SU-DHL-6 (cell line): ENCODE data around the gene FH.

Experiments
- H2AFZ ChIP-seq: fragments of 200-600 bp; sonication (generic); 2 replicates; pipeline ENCODE4 v1.6.1; 2014; ENCODE audit warnings: low read depth, mild to moderate bottlenecking, moderate library complexity, mixed read lengths, antibody characterized with exemption, low read length; ENCODE audit not compliant: severe bottlenecking
- H3F3A ChIP-seq: fragments of 200-600 bp; shearing (Covaris generic); 2 replicates; pipeline ENCODE4 v1.6.0; 2016; ENCODE audit warnings: antibody characterized with exemption, mild to moderate bottlenecking; ENCODE audit not compliant: insufficient read depth
- H3K27ac ChIP-seq: fragments of 200-600 bp; sonication (generic); 2 replicates; pipeline ENCODE4 v1.5.1; 2016; ENCODE audit warnings: low read depth, mild to moderate bottlenecking, low read length, moderate library complexity, mixed read lengths
- H3K27me3 ChIP-seq: fragments of 200-600 bp; sonication (generic), shearing (Covaris generic); 2 replicates; pipeline ENCODE4 v1.6.0; 2014; ENCODE audit warnings: mild to moderate bottlenecking, low read length
- H3K36me3 ChIP-seq: fragments of 200-600 bp; sonication (generic); 2 replicates; pipeline ENCODE4 v1.6.1; 2014; ENCODE audit warnings: mild to moderate bottlenecking, low read length, mixed read lengths
- H3K4me2 ChIP-seq: fragments of 300-600, 200-600 bp; shearing (Covaris generic), sonication (generic); 2 replicates; pipeline ENCODE4 v1.6.0; 2014; ENCODE audit warnings: low read length, low read depth, mild to moderate bottlenecking; ENCODE audit not compliant: poor library complexity, severe bottlenecking
- H3K4me3 ChIP-seq: fragments of 200-600 bp; sonication (generic); 2 replicates; pipeline ENCODE4 v1.5.1; 2014; ENCODE audit warnings: antibody characterized with exemption, low read length, mild to moderate bottlenecking, mixed read lengths; ENCODE audit not compliant: insufficient read depth, poor library complexity, severe bottlenecking
- H3K79me2 ChIP-seq: fragments of 200-600 bp; sonication (generic); 2 replicates; pipeline ENCODE4 v1.6.1; 2014; ENCODE audit warnings: mild to moderate bottlenecking, low read length, moderate library complexity; ENCODE audit not compliant: insufficient read depth
- H3K9ac ChIP-seq: fragments of 200-600 bp; sonication (generic); 2 replicates; pipeline ENCODE4 v1.7.0; 2014; ENCODE audit warnings: mild to moderate bottlenecking, low read length
- H3K9me2 ChIP-seq: fragments of 200-600 bp; sonication (generic); replicated peaks from 2 replicates; pipeline ENCODE4 v1.6.1; 2014; ENCODE audit warnings: low read length; ENCODE audit not compliant: insufficient read depth
- H3K9me3 ChIP-seq: fragments of 200-600 bp; sonication (generic); 2 replicates; pipeline ENCODE4 v1.6.1; 2014; ENCODE audit warnings: low read length, mixed read lengths; ENCODE audit not compliant: insufficient read depth
- H4K20me1 ChIP-seq: fragments of 200-600 bp; sonication (generic); 2 replicates; pipeline ENCODE4 v1.6.1; 2014; ENCODE audit warnings: low read depth, mild to moderate bottlenecking, antibody characterized with exemption, low read length, moderate library complexity, mixed read lengths
- EZH2phosphoT487 ChIP-seq: fragments of 200-600 bp; sonication (generic), shearing (Covaris generic); conservative IDR thresholded peaks from 2 replicates; pipeline ENCODE4 v1.6.1; 2018; ENCODE audit warnings: mild to moderate bottlenecking, antibody characterized with exemption, low read length, moderate library complexity, mixed read lengths
- TF ChIP-seq, protein P1 (sequence below): fragments of 200-600 bp; sonication (generic); IDR thresholded peaks from one replicate; pipeline ENCODE4 v1.5.1; 2017; ENCODE audit warnings: antibody characterized with exemption, mild to moderate bottlenecking, low read length, moderate library complexity; ENCODE audit not compliant: insufficient read depth, poor library complexity, severe bottlenecking

FH gene

GRCh38 chr1:241525026-241525425, 5.5 kb upstream of the FH start:
- Histone ChIP-seq H3K36me3 (no peaks in the 10 kb centered on the region), H2AFZ (no peak overlapping the region), H4K20me1 (no peaks in the 10 kb centered on the region), H3K9me3 (no peaks in the 10 kb centered on the region), H3K9ac (no peak overlapping the region), H3K9me2 (no peaks in the 10 kb centered on the region), H3F3A (no peaks in the 10 kb centered on the region), H3K27me3 (no peaks in the 10 kb centered on the region), H3K4me2 (no peak overlapping the region), H3K4me3 (no peak overlapping the region), H3K79me2 (no peaks in the 10 kb centered on the region), H3K27ac (no peak overlapping the region)
- no peak for TF ChIP-seq EZH2phosphoT487
- TF ChIP-seq, protein P1, sequence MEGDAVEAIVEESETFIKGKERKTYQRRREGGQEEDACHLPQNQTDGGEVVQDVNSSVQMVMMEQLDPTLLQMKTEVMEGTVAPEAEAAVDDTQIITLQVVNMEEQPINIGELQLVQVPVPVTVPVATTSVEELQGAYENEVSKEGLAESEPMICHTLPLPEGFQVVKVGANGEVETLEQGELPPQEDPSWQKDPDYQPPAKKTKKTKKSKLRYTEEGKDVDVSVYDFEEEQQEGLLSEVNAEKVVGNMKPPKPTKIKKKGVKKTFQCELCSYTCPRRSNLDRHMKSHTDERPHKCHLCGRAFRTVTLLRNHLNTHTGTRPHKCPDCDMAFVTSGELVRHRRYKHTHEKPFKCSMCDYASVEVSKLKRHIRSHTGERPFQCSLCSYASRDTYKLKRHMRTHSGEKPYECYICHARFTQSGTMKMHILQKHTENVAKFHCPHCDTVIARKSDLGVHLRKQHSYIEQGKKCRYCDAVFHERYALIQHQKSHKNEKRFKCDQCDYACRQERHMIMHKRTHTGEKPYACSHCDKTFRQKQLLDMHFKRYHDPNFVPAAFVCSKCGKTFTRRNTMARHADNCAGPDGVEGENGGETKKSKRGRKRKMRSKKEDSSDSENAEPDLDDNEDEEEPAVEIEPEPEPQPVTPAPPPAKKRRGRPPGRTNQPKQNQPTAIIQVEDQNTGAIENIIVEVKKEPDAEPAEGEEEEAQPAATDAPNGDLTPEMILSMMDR, result no peak

GRCh38 chr1:241521718-241522117, 2.2 kb upstream of the FH start:
- H3K9me3 ChIP-seq, result no peaks in the 10 kb centered on the region
- H3K4me3 ChIP-seq, result no peak overlapping the region
- no peaks in the 10 kb centered on the region for H3K27me3 ChIP-seq
- no peak overlapping the region for H3K4me2 ChIP-seq
- no peaks in the 10 kb centered on the region for H3K9me2 ChIP-seq
- TF ChIP-seq EZH2phosphoT487, result no peak
- TF ChIP-seq, protein P1, result no peak
- no peak overlapping the region for H3K9ac ChIP-seq
- H3K36me3 ChIP-seq, result no peaks in the 10 kb centered on the region
- no peak overlapping the region for H2AFZ ChIP-seq
- H3K79me2 ChIP-seq, result peaks cover 25% of the 10 kb centered on the region
- H3K27ac ChIP-seq, result no peak overlapping the region
- no peaks in the 10 kb centered on the region for H3F3A ChIP-seq
- H4K20me1 ChIP-seq, result 0 out of 2 replicates have a peak, but pooled peaks cover 7% of the 10 kb centered on the region

DNA sequence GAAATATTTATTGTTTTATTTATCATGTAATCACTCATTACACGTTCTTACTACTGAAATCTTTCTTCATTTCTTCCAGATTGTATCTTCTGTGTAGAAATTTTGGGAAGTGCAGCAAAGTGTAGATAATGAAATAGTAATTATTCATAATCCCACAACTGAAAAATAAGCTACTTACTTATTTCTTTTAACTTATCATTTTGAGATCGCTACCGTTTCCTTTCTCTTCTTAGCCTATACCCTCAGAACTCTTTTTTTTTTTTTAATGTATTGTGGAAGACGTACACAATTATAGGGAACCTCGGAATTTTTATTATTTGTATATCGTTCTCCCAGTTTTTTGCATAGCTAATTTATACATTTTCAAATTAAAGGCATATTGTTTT, 518 bp upstream of the FH start:
- H3K9me2 ChIP-seq, result no peaks in the 10 kb centered on the region

More for the DNA sequence above, 518 bp upstream of the FH start:
- H3F3A ChIP-seq, result no peaks in the 10 kb centered on the region
- H4K20me1 ChIP-seq, result 0 out of 2 replicates have a peak, but pooled peaks cover 7% of the 10 kb centered on the region
- no peak for TF ChIP-seq EZH2phosphoT487
- TF ChIP-seq, protein P1, result no peak
- peak overlapping the region; percentile 62 for H3K4me3 ChIP-seq
- peak overlapping the region; percentile 73 for H3K9ac ChIP-seq
- H3K36me3 ChIP-seq, result 0 out of 2 replicates have a peak, but pooled peaks cover 5% of the 10 kb centered on the region
- H2AFZ ChIP-seq, result peak overlapping the region; percentile 98
- no peaks in the 10 kb centered on the region for H3K27me3 ChIP-seq
- H3K27ac ChIP-seq, result no peak overlapping the region
- no peaks in the 10 kb centered on the region for H3K9me3 ChIP-seq
- peak overlapping the region; percentile 95 for H3K4me2 ChIP-seq
- peaks cover 30% of the 10 kb centered on the region for H3K79me2 ChIP-seq
